Skin epidermis (tissue), 12 donors: Measurements from ENCODE around the gene GZMM.
"Not testable (repeated sequence)": the region's sequence is repeated elsewhere in the genome, so short reads cannot be mapped to it uniquely, and the experiment has no call there.

Experiments
- H3K27ac ChIP-seq, 21 experiments: fragments of 200-600 bp; sonication (generic) in 11 of 21; one replicate each; pipeline ENCODE4 v1.5.0; 2020; ENCODE audit warnings: mild to moderate bottlenecking in 3 of 21, inconsistent platforms in 2 of 21, moderate library complexity in 2 of 21
- H3K4me3 ChIP-seq, 7 experiments: fragments of 200-600 bp; sonication (generic) in 2 of 7; one replicate each; pipeline ENCODE4 v1.5.0; 2020; ENCODE audit warnings: inconsistent platforms in 2 of 7, mild to moderate bottlenecking in 2 of 7, moderate library complexity in 1 of 7

GZMM gene

GRCh38 chr19:577439-578392 lies 33.9 kb downstream of the GZMM start:
- no peak overlapping the region for H3K27ac ChIP-seq
- H3K4me3 ChIP-seq, result no peak overlapping the region

DNA sequence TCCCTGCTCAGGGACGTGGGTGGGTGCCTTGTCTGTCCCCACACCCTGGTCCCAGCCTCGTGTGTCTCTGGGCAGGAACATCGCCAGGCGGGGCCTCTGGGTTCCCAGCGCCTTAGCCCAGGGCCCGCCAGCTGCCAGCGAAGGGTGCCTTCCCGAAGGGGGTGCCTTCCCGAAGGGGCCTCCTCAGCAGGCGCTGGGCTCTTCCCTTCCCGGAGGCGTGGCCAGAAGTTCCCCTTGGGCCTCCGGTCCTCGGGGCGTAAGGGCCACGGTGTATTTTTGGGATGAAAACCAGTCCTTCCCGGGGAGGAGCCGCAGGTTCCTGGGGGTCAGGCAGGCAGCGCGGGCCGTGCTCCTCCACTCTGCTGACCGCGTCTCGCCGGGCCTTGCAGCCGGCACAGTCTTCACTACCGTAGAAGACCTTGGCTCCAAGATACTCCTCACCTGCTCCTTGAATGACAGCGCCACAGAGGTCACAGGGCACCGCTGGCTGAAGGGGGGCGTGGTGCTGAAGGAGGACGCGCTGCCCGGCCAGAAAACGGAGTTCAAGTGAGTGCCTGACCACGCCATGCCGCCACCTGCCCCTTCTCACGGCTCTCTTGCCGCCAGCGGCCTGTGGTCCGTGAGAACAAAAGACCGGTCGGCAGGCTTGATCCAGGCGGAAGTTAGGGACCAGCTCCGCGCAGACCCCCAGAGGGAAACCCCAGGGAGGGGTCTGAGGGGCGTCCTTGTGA lies 35.4 kb downstream of the GZMM start:
- Histone ChIP-seq H3K27ac (no peak overlapping the region), H3K4me3 (no peak overlapping the region)

GRCh38 chr19:579842-580155 lies 35.9 kb downstream of the GZMM start:
- Histone ChIP-seq H3K27ac (no peak overlapping the region), H3K4me3 (no peak overlapping the region)

GRCh38 chr19:580274-580835 lies 36.5 kb downstream of the GZMM start:
- Histone ChIP-seq H3K27ac (no peak overlapping the region), H3K4me3 (no peak overlapping the region)

GRCh38 chr19:581399-582111 lies 37.7 kb downstream of the GZMM start:
- no peak overlapping the region for H3K4me3 ChIP-seq
- H3K27ac ChIP-seq, result no peak overlapping the region

DNA sequence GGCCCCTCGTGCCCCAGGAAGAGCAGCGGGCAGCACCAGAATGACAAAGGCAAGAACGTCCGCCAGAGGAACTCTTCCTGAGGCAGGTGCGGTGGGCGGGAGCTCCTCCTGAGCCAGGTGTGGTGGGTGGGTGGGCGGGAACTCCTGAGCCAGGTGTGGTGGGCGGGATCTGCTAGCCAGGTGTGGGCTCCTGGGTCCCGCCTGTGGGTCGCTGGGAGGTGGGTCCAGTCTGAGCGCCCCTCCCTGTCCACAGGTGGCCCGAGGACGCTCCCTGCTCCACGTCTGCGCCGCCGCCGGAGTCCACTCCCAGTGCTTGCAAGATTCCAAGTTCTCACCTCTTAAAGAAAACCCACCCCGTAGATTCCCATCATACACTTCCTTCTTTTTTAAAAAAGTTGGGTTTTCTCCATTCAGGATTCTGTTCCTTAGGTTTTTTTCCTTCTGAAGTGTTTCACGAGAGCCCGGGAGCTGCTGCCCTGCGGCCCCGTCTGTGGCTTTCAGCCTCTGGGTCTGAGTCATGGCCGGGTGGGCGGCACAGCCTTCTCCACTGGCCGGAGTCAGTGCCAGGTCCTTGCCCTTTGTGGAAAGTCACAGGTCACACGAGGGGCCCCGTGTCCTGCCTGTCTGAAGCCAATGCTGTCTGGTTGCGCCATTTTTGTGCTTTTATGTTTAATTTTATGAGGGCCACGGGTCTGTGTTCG lies 38.8 kb downstream of the GZMM start:
- H3K4me3 ChIP-seq, result no peak overlapping the region
- no peak overlapping the region for H3K27ac ChIP-seq

DNA sequence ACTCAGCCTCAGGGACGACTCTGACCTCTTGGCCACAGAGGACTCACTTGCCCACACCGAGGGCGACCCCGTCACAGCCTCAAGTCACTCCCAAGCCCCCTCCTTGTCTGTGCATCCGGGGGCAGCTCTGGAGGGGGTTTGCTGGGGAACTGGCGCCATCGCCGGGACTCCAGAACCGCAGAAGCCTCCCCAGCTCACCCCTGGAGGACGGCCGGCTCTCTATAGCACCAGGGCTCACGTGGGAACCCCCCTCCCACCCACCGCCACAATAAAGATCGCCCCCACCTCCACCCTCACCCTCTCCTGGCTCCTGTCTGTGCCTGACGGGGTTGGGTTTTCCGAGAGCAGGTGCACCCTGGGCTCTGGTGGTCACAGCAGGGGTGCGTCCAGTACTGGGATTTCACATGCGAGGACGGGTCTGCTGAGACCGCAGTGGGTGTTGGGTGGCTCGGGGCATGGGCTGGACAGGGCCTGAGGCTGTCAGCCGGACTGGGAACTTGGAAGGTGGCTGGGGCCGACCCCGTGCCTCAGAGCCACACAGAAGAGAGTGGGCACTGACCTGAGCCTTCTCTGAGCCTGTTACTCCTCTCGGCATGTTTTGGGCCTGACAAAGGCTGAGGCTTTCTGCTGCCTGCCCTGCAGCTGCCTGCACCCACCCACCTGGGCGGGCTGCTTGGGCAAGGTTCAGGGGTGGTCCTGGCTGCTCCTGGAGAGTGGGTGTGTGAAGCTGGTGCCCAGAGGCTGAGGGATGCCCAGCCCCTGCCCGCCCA lies 39.5 kb downstream of the GZMM start:
- Histone ChIP-seq H3K27ac (no peak overlapping the region), H3K4me3 (no peak overlapping the region)

- Histone ChIP-seq H3K27ac (no peak overlapping the region), H3K4me3 (no peak overlapping the region)
These were observed 40.1 kb downstream of the GZMM start for GRCh38 chr19:583968-584239.

DNA sequence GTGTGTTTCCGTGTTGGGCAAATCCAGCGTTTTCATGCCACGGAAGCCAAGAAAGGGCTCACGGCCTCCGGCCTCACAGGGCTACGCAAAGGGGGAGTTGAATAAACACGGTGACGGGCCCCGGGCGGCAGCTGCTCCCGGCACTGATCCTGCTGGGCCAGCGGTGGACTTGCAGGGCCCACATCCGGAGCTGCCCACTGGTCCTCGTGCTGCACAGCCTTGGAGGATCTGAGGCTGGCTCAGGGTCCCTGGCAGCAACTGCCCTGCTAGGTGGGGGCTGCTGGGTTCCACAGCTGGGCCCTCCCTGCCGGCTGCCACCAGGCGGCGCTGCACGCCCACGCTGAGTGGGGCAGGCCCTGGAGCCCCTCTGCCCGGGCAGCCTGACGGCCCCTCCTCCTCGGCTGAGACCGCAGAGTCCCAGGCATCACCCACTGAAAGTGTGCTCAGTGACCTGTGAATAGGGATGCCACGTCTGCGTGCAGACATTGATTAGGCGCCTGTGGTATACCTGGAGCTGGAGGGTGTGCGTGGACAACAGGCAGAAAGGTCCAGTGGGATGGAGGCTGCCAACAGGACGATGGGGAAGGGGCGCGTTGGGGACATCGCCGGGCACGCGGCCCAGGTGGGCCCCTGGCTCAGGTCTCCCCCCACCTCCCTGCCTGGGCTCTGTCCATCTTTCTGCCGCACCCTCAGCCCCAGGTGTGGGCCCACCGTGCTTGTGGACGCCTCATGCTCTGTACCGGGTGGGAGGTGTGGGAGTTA lies 40.6 kb downstream of the GZMM start:
- no peak overlapping the region for H3K27ac ChIP-seq

DNA sequence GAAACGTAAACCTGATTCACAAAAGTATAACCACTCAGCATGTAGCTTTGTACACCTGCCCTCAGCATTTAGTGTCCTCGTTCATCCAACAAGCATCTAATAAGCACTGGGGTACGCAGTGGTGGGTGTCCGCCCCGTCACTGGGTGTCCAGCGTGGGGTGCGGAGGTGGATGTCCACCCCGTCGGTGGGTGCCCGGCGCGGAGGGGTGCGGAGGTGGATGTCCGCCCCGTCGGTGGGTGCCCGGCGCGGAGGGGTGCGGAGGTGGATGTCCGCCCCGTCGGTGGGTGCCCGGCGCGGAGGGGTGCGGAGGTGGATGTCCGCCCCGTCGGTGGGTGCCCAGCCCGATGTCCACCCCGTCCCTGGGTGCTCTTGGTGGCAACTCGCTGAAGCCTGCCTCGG lies 41.3 kb downstream of the GZMM start:
- H3K4me3 ChIP-seq, H3K27ac ChIP-seq: not testable (repeated sequence)

More for the DNA sequence above, 40.6 kb downstream of the GZMM start:
- H3K4me3 ChIP-seq, result no peak overlapping the region

GRCh38 chr19:585551-586110 lies 41.8 kb downstream of the GZMM start:
- Histone ChIP-seq H3K27ac (no peak overlapping the region), H3K4me3 (no peak overlapping the region)

DNA sequence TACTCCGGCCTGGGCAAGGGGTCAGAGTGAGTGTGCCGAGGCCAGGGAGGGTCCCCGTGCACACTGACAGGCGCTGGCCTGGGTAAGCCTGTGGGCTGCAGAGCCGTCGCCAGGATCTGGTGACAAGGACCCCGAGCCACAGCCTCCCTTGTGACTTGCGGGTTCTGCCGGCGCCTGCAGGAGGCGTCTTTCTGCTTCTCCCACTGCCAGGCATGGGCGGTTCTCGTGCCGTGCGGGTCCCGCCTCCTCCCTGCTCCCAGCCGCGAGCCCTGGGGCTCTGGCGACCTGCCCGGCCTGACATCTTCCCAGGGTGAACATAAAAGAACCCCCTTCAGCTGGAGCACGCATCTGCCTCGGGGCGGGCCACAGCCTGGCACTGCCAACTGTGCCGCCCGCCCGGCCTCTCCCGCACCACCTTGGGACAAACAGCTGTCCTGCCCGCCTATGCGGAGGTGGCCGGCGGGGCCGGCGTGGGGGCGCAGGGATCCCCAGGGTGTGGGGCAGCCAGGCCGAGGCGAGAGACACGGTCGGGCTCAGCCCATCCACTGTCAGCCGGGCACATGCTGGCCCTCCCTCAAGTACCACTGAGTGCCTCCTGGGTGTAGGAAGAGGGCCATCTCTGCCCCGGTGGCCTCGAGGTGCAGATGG lies 44.4 kb downstream of the GZMM start:
- Histone ChIP-seq H3K4me3 (no peak overlapping the region), H3K27ac (no peak overlapping the region)

- Histone ChIP-seq H3K27ac (no peak overlapping the region), H3K4me3 (peak overlapping the region in 1 of 7 experiments; percentile 22)
These were observed 45.2 kb downstream of the GZMM start for GRCh38 chr19:588741-589692.

- H3K27ac ChIP-seq, result no peak within 1 kb of the TSS
- H3K4me3 ChIP-seq, result peak within 1 kb of the TSS in 3 of 7 experiments; percentile 8 to 22 (median 22)
These were observed 46.0 kb downstream of the GZMM start, which contains the start of gene HCN2 for GRCh38 chr19:589693-590395. Gene HCN2 (plus strand): TSS chr19:589881. CDS start chr19:589946, 65 bp downstream.

DNA sequence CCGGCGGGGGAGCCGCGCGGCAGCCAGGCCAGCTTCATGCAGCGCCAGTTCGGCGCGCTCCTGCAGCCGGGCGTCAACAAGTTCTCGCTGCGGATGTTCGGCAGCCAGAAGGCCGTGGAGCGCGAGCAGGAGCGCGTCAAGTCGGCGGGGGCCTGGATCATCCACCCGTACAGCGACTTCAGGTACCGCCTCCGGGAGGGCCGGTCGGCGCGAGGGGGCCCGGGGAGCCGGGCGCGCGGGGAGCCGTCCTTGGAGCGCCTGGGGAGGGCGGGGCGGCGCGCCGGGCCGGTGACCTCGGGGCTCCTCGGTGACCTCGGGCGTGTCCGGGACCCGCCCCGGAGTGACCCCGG lies 46.5 kb downstream of the GZMM start:
- peak overlapping the region in 3 of 7 experiments; percentile 8 to 22 (median 22) for H3K4me3 ChIP-seq
- H3K27ac ChIP-seq, result no peak overlapping the region

DNA sequence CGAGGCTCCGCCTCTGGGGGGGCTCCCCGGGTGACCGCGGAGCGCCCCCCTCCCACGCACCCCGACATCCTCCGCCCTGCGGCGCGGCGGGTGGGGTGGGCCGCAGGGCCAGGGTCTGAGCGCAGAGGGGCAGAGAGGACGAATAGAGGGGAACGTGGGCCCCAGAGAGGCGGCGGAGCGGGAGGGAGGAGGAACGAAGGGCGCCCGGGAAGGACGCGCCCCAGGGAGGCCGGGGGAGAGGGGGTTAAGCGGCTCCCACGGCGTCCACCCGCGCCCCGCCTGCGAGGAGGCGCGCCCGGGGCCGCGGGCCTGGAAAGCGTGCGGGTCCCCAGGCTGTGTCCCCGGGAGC lies 46.9 kb downstream of the GZMM start:
- Histone ChIP-seq H3K4me3 (peak overlapping the region in 3 of 7 experiments; percentile 8 to 22 (median 22)), H3K27ac (no peak overlapping the region)
